GM10248 (cell line): ENCODE measurements around the gene STX1B.
A peak's percentile ranks its signal among the peaks of the same experiment; 100 is the strongest.

Source experiments
- CTCF ChIA-PET: fragments of 300-600 bp; sonication (Branson Sonifier 250); formaldehyde crosslinking; extraction: SDS; loops from one replicate; lab custom pipeline; 2021; ENCODE audit warnings: antibody characterized with exemption; lab: Yijun Ruan, JAX
- POLR2A ChIA-PET: fragments of 350-650 bp; sonication (Branson Sonifier 250); formaldehyde crosslinking; extraction: SDS; loops from one replicate; lab custom pipeline; 2020; ENCODE audit warnings: antibody characterized with exemption; lab: Yijun Ruan, JAX
- DNase-seq: peaks from one replicate; pipeline ENCODE4 v3.0.0; 2012; ENCODE audit errors: extremely low spot score
- TF ChIP-seq, protein P1 (sequence below): IDR thresholded peaks from 2 replicates; pipeline ENCODE4 v1.5.1; 2012; ENCODE audit warnings: mild to moderate bottlenecking, low read depth; ENCODE audit errors: extremely low read depth, missing control alignments, control extremely low read depth

The STX1B gene

GRCh38 chr16:30982548-30983288 is 27.7 kb downstream of the STX1B start:
- ChIA-PET POLR2A (no interaction called here), CTCF (interaction anchor here (1.3 to 4.7 kb wide), 8 partner anchors 8 to 461 kb away, joined by 3 to 32 read pairs (median 14); partner anchors contain the start of genes VKORC1 and ZNF843)
- no peak for DNase-seq
- TF ChIP-seq, protein P1, sequence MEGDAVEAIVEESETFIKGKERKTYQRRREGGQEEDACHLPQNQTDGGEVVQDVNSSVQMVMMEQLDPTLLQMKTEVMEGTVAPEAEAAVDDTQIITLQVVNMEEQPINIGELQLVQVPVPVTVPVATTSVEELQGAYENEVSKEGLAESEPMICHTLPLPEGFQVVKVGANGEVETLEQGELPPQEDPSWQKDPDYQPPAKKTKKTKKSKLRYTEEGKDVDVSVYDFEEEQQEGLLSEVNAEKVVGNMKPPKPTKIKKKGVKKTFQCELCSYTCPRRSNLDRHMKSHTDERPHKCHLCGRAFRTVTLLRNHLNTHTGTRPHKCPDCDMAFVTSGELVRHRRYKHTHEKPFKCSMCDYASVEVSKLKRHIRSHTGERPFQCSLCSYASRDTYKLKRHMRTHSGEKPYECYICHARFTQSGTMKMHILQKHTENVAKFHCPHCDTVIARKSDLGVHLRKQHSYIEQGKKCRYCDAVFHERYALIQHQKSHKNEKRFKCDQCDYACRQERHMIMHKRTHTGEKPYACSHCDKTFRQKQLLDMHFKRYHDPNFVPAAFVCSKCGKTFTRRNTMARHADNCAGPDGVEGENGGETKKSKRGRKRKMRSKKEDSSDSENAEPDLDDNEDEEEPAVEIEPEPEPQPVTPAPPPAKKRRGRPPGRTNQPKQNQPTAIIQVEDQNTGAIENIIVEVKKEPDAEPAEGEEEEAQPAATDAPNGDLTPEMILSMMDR, result no peak

GRCh38 chr16:30980959-30981358 is 29.5 kb downstream of the STX1B start:
- ChIA-PET CTCF (no interaction called here), POLR2A (no interaction called here)
- TF ChIP-seq, protein P1, result no peak
- no peak for DNase-seq

DNA sequence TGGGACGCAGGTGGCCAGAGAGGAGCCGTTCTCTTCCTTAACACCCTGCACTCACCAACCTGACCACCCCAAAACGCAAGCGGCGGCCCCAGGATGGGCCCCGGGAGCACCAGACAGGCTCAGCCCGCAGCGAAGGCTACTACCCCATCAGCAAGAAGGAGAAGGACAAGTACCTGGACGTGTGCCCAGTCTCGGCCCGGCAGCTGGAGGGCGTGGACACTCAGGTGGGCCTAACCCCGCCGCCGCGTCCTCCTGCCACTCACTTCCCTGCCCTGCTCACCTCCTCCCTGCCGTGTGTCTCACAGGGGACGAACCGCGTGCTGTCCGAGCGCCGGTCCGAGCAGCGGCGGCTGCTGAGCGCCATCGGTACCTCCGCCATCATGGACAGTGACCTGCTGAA is 30.0 kb downstream of the STX1B start:
- POLR2A ChIA-PET, result no interaction called here

GRCh38 chr16:30980023-30980371 is 30.4 kb downstream of the STX1B start:
- POLR2A ChIA-PET, result no interaction called here

More for the DNA sequence above, 30.0 kb downstream of the STX1B start:
- TF ChIP-seq, protein P1, result no peak
- no peak for DNase-seq
- CTCF ChIA-PET, result no interaction called here

DNA sequence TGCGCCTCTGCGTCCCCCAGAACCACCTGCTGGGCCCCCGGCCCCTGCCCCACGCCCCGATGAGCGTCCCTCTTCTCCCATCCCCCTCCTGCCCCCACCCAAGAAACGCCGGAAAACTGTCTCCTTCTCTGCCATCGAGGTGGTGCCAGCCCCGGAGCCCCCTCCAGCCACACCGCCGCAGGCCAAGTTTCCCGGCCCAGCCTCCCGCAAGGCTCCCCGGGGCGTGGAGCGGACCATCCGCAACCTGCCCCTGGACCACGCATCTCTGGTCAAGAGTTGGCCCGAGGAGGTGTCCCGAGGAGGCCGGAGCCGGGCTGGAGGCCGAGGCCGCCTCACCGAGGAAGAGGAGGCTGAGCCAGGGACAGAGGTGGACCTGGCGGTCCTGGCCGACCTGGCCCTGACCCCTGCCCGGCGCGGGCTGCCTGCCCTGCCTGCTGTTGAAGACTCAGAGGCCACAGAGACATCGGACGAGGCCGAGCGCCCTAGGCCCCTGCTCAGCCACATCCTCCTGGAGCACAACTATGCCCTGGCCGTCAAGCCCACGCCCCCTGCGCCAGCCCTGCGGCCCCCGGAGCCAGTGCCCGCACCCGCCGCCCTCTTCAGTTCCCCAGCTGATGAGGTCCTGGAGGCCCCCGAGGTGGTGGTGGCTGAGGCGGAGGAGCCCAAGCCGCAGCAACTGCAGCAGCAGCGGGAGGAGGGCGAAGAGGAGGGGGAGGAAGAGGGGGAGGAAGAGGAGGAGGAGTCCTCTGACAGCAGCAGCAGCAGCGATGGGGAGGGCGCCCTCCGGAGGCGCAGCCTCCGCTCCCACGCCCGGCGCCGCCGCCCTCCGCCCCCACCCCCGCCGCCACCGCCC is 31.0 kb downstream of the STX1B start:
- no peak for DNase-seq
- CTCF ChIA-PET, result no interaction called here
- POLR2A ChIA-PET, result no interaction called here
- TF ChIP-seq, protein P1, result no peak

More at GRCh38 chr16:30980023-30980371, 30.4 kb downstream of the STX1B start:
- TF ChIP-seq, protein P1, result no peak
- DNase-seq, result no peak
- CTCF ChIA-PET, result no interaction called here

DNA sequence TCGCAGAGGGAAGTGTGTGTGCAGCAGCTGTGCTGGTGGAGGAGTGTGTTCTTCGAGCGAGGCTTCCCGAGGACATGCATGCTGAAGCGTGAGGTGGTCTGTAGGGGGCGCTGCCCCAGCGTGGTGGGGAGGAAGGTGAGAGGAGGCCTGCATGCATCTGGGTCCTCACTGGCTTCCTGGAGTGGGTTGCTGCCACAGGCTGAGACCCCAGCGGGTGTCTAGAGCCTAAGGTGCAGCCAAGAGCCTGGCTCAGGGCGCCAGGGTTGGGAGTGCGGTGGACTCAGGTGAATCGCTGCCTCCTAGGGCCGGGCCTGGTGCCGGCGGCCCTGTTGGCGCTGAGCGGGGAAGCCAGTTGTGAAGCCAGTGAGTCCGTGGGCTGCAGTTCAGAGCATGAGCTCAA is 32.9 kb downstream of the STX1B start:
- CTCF ChIA-PET, result no interaction called here
- POLR2A ChIA-PET, result no interaction called here
- DNase-seq, result no peak
- TF ChIP-seq, protein P1, result peak; percentile 9
